Kidney (tissue), 14 donors: ENCODE measurements around the gene ARHGAP22. TPM values are rescaled to one million over a fixed set of nuclear protein-coding genes. Genes with fewer than 3 reads are reported as not detected.

Experiments
- DNase-seq, 5 donors: peaks; one replicate each; pipeline ENCODE4 v3.0.0-alpha.2; 2013 to 2020
- FAIRE-seq: peaks from 2 replicates; lab custom pipeline; 2012; peaks lifted over from hg19 to GRCh38; lab: Jason Lieb, UNC
- H3K27ac ChIP-seq, 2 donors: one replicate each; pipeline ENCODE4 v1.7.0; 2013; ENCODE audit warnings: low read depth in 2 of 2, low read length in 2 of 2, inconsistent platforms in 1 of 2
- H3K27me3 ChIP-seq: one replicate; pipeline ENCODE4 v1.7.1; 2013; ENCODE audit warnings: low read length, inconsistent platforms; ENCODE audit not compliant: control insufficient read depth, insufficient read depth
- H3K36me3 ChIP-seq, 3 donors: one replicate each; pipeline versions ENCODE4 v1.7.0 to v1.7.1; 2013; ENCODE audit warnings: low read length in 3 of 3, control low read depth in 1 of 3, inconsistent platforms in 1 of 3; ENCODE audit not compliant: insufficient read depth in 3 of 3, control insufficient read depth in 2 of 3
- H3K4me1 ChIP-seq, 3 donors: one replicate each; pipeline versions ENCODE4 v1.7.0 to v1.7.1; 2013; ENCODE audit warnings: low read length in 3 of 3, inconsistent platforms in 1 of 3, low read depth in 1 of 3; ENCODE audit not compliant: control insufficient read depth in 2 of 3, insufficient read depth in 2 of 3
- H3K4me3 ChIP-seq, 3 donors: one replicate each; pipeline versions ENCODE4 v1.7.0 to v1.8.1; 2013; ENCODE audit warnings: low read length in 3 of 3, control low read depth in 1 of 3, inconsistent platforms in 1 of 3
- H3K9ac ChIP-seq, 3 donors: one replicate each; pipeline versions ENCODE4 v1.7.0 to v1.7.1; 2013; ENCODE audit warnings: low read length in 3 of 3, control low read depth in 1 of 3, inconsistent platforms in 1 of 3
- H3K9me3 ChIP-seq, 3 donors: one replicate each; pipeline versions ENCODE4 v1.7.0 to v1.7.1; 2013; ENCODE audit warnings: low read length in 3 of 3, control low read depth in 1 of 3, inconsistent platforms in 1 of 3; ENCODE audit not compliant: control insufficient read depth in 2 of 3, insufficient read depth in 1 of 3
- intact Hi-C: fragments of 100-400 bp; cut with DNase I; formaldehyde crosslinking; loops from one replicate; pipeline ENCODE4 v1.11.1; 2022
- polyA plus RNA-seq: library from polyadenylated mRNA; stranded (reverse); fragments of 350-450 nt; fragmentation: Illumina TruSeq; extraction: RNeasy Lipid Tissue Mini Kit (QIAGEN cat#74804); gene quantifications from one replicate; pipeline ENCODE4 v1.2.3, GENCODE V29; 2014; ENCODE audit warnings: low read depth, low replicate concordance; ENCODE audit not compliant: insufficient read depth
- total RNA-seq: library from RNA; stranded (reverse); fragmentation: NEBNext Ultra II Directional; extraction: Animal tissue kit (Norgen Biotek cat#: 25700); gene quantifications from one replicate; pipeline ENCODE4 v1.2.1, GENCODE V29; 2021
- TF ChIP-seq, protein P1 (sequence below): IDR thresholded peaks from 3 replicates; pipeline ENCODE4 v1.5.1; 2012; ENCODE audit warnings: mild to moderate bottlenecking, moderate library complexity, borderline replicate concordance; ENCODE audit not compliant: insufficient read depth; ENCODE audit errors: extremely low read depth
- donor health status: control.
- donor health status: control.
- donor health status: control.
- donor health status: control.
- donor health status: control.
- donor health status: DM: yes; HTN: yes; CAD: no.
- donor health status: Normal renal cell carcinoma (clear cell type).

ARHGAP22 gene
- total and polyA plus RNA-seq, 2 donors from 2014 or later = 0.62 to 6.6 TPM

DNA sequence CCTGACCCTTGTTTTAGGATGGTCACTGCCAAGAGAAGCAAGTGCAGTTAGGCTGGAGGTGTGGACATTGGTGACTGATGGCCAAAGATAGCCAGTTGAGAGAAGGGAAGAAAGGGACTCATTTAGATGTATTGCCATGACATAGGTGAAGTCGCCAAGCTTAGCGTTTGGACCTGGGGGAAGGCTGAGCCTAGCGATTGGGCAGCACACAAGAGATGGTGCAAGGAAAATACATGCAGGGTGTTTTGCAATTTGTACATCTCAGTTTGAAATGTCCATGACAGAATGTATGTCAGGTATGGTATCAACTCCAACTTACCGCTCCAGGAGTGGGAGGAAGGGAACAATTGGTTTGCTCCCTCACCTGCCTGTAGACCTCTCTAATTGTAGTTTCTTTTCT lies 164.1 kb downstream of the ARHGAP22 start:
- intact Hi-C loops = no loop called here
- FAIRE-seq (no peak), DNase-seq (no peak)
- H3K27me3 ChIP-seq = no peaks in the 10 kb centered on the region
- H3K36me3 ChIP-seq = peaks cover 0 to 3% (median 0%) of the 10 kb centered on the region in 3 donors
- no peak overlapping the region for H3K27ac ChIP-seq
- H3K9me3 ChIP-seq = no peaks in the 10 kb centered on the region
- H3K4me3 ChIP-seq = no peak overlapping the region
- H3K9ac ChIP-seq = no peak overlapping the region
- TF ChIP-seq, protein P1, sequence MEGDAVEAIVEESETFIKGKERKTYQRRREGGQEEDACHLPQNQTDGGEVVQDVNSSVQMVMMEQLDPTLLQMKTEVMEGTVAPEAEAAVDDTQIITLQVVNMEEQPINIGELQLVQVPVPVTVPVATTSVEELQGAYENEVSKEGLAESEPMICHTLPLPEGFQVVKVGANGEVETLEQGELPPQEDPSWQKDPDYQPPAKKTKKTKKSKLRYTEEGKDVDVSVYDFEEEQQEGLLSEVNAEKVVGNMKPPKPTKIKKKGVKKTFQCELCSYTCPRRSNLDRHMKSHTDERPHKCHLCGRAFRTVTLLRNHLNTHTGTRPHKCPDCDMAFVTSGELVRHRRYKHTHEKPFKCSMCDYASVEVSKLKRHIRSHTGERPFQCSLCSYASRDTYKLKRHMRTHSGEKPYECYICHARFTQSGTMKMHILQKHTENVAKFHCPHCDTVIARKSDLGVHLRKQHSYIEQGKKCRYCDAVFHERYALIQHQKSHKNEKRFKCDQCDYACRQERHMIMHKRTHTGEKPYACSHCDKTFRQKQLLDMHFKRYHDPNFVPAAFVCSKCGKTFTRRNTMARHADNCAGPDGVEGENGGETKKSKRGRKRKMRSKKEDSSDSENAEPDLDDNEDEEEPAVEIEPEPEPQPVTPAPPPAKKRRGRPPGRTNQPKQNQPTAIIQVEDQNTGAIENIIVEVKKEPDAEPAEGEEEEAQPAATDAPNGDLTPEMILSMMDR = no peak
- H3K4me1 ChIP-seq = no peaks in the 10 kb centered on the region

DNA sequence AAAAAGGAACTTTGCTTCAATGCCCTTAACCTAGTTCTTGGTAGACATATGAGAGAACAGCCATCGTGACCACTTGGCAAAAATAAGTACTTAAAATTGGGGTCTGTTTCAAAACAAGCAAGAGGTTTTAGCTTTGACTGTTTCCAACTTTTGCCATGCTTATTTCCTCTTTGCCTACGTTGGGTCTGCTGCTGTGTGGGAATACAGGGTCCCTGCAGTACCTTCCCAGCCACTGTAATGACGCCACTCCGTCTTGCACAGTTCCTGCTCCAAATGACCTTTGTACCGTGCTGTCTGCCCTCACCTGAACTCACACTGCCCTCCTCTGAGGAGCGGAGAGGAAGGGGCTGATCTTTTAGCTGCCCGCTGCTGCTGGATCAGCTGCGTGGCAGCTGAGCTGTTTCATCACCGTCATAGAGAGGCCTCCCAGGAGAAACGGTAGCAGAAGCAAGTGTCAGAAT lies 165.3 kb downstream of the ARHGAP22 start:
- no peaks in the 10 kb centered on the region for H3K4me1 ChIP-seq
- DNase-seq = peak; percentile 46 to 77 (median 57)
- H3K27ac ChIP-seq = peak overlapping the region in 1 of 2 donors; percentile 56
- H3K9me3 ChIP-seq = no peaks in the 10 kb centered on the region
- TF ChIP-seq, protein P1 = no peak
- H3K4me3 ChIP-seq = peak overlapping the region in 1 of 3 donors; percentile 23
- no peak overlapping the region for H3K9ac ChIP-seq
- H3K27me3 ChIP-seq = no peaks in the 10 kb centered on the region
- H3K36me3 ChIP-seq = peaks cover 0 to 6% (median under 1%) of the 10 kb centered on the region in 3 donors
- FAIRE-seq = no peak
- intact Hi-C loops = no loop called here

DNA sequence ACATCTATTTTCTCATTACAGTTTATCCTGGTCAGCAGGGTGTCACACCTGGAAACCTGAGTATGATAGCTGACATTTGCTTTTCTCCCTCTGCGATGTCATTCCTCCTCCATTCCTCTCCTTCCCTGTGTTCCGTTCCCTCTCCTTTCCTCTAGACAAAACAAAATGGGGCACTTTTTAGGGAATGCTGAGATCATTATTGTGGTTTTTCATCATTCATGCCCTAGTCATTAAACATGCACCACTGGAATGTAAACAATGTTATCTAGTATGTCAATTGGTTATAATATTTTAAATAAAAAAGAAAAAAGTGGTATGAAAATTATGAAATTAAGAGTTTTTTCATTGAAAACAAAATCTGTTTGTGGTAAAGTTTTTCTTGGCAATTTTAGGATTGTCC lies 165.8 kb downstream of the ARHGAP22 start:
- Histone ChIP-seq H3K27ac (no peak overlapping the region), H3K36me3 (peaks cover 0 to 7% (median 2%) of the 10 kb centered on the region in 3 donors), H3K27me3 (no peaks in the 10 kb centered on the region), H3K9ac (no peak overlapping the region), H3K4me1 (no peaks in the 10 kb centered on the region), H3K9me3 (no peaks in the 10 kb centered on the region), H3K4me3 (no peak overlapping the region)
- no peak for DNase-seq
- no peak for FAIRE-seq
- TF ChIP-seq, protein P1 = no peak
- intact Hi-C loops = no loop called here

DNA sequence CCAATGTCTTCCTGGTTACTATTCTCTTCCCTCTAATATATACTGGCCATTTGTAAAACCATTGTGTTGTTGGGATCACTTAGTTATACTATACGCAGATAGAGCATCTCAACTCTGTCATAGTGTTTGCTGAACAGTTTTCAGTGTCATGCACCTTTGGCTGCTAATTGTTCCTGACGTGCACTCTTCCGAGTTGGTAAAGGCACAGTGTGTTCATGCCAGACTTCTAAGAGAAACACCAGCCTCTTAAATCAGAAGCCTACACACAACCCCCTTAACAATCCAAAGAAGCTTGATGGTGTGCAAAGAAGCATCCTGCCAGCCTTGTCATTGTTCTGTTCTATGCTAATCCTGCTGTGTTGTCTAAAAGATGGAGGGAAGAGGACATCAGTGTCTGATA lies 167.3 kb downstream of the ARHGAP22 start:
- FAIRE-seq (no peak), DNase-seq (no peak)
- Histone ChIP-seq H3K27ac (no peak overlapping the region), H3K4me3 (no peak overlapping the region), H3K27me3 (no peaks in the 10 kb centered on the region), H3K9me3 (no peaks in the 10 kb centered on the region), H3K9ac (no peak overlapping the region), H3K36me3 (peaks cover 0 to 7% (median 2%) of the 10 kb centered on the region in 3 donors), H3K4me1 (no peaks in the 10 kb centered on the region)
- intact Hi-C loops = no loop called here
- TF ChIP-seq, protein P1 = no peak
